A549 (cell line): ENCODE data around the gene TRERF1. TPM values are rescaled to one million over a fixed set of nuclear protein-coding genes. Genes with fewer than 3 reads are reported as not detected.

Experiments
- ATAC-seq, 2 experiments: fragments of 200-7000 bp in 1 of 2; fragments of >200 bp in 1 of 2; cut with Nextera tagmentation in 1 of 2; cut with Tn5 transposase in 1 of 2; 3 replicates each; pipeline versions ENCODE4 v1.8.0 to v1.9.1; 2018 to 2020; ENCODE audit warnings: mild to moderate bottlenecking in 1 of 2, moderate library complexity in 1 of 2
- CTCF ChIA-PET: fragments of 300-600 bp; sonication (Branson Sonifier 250); formaldehyde crosslinking; extraction: SDS; loops from one replicate; lab custom pipeline; 2021; ENCODE audit warnings: antibody characterized with exemption, inconsistent platforms; lab: Yijun Ruan, JAX
- POLR2A ChIA-PET: fragments of 350-600 bp; formaldehyde crosslinking; extraction: SDS; loops from one replicate; lab custom pipeline; 2021; ENCODE audit warnings: antibody characterized with exemption, inconsistent platforms; lab: Yijun Ruan, JAX
- DNase-seq, 2 experiments: peaks; one replicate each; pipeline versions ENCODE4 v3.0.0 to v3.0.0-alpha.2; 2011 to 2016; ENCODE audit warnings: low read depth in 1 of 2, low spot score in 1 of 2
- FAIRE-seq: peaks from 2 replicates; lab custom pipeline; 2011; peaks lifted over from hg19 to GRCh38; lab: Jason Lieb, UNC
- H3K27ac ChIP-seq, 2 experiments: fragments of >200 bp; sonication (Bioruptor Twin); formaldehyde crosslinking; 3 replicates each; pipeline ENCODE4 v1.5.1; 2016 to 2017
- H3K4me1 ChIP-seq: fragments of >200 bp; sonication (Bioruptor Twin); formaldehyde crosslinking; 3 replicates; pipeline ENCODE4 v1.6.1; 2016
- H3K4me2 ChIP-seq: fragments of >200 bp; sonication (Bioruptor Twin); formaldehyde crosslinking; 3 replicates; pipeline ENCODE4 v1.6.1; 2016
- H3K4me3 ChIP-seq: fragments of >200 bp; sonication (Bioruptor Twin); formaldehyde crosslinking; 3 replicates; pipeline ENCODE4 v1.5.1; 2016
- H3K9me3 ChIP-seq: fragments of >200 bp; sonication (Bioruptor Twin); formaldehyde crosslinking; 3 replicates; pipeline ENCODE4 v1.6.1; 2016
- ATOH8 ChIP-seq: fragments of 250-450 bp; sonication (Bioruptor Pico); IDR thresholded peaks from 2 replicates; pipeline ENCODE4 v1.5.0; 2020; ENCODE audit warnings: low read depth, mild to moderate bottlenecking, moderate library complexity
- CBX2 ChIP-seq: fragments of 200-600 bp; sonication (generic); IDR thresholded peaks from 2 replicates; pipeline ENCODE4 v1.6.1; 2016; ENCODE audit warnings: low read depth, mild to moderate bottlenecking, borderline replicate concordance
- CBX8 ChIP-seq: fragments of 200-600 bp; sonication (generic); IDR thresholded peaks from 2 replicates; pipeline ENCODE4 v1.6.1; 2016
- CEBPB ChIP-seq, 2 experiments: fragments of >200 bp in 1 of 2; sonication (Bioruptor Twin) in 1 of 2; formaldehyde crosslinking in 1 of 2; IDR thresholded peaks; 2 replicates each; pipeline ENCODE4 v1.6.1; 2012 to 2016
- CHD4 ChIP-seq: fragments of 200-600 bp; sonication (generic); IDR thresholded peaks from 2 replicates; pipeline ENCODE4 v1.6.1; 2016; ENCODE audit warnings: antibody characterized with exemption, mild to moderate bottlenecking, borderline replicate concordance
- E2F6 ChIP-seq: IDR thresholded peaks from 2 replicates; pipeline ENCODE4 v1.6.1; 2012; ENCODE audit warnings: low read depth, borderline replicate concordance
- FOSB ChIP-seq: fragments of 250-450 bp; sonication (Bioruptor Pico); IDR thresholded peaks from 2 replicates; pipeline ENCODE4 v1.5.0; 2020; ENCODE audit warnings: mild to moderate bottlenecking, moderate library complexity
- FOSL2 ChIP-seq, 2 experiments: fragments of 450-650 bp in 1 of 2; fragments of >200 bp in 1 of 2; sonication (Bioruptor Twin) in 1 of 2; formaldehyde crosslinking; IDR thresholded peaks; 2 replicates each; pipeline versions ENCODE4 v1.5.0 to v1.6.1; 2016 to 2020; ENCODE audit warnings: mild to moderate bottlenecking in 1 of 2, moderate library complexity in 1 of 2
- FOXS1 ChIP-seq: fragments of 250-450 bp; sonication (Bioruptor Pico); IDR thresholded peaks from 2 replicates; pipeline ENCODE4 v1.5.0; 2020; ENCODE audit warnings: mild to moderate bottlenecking, moderate library complexity
- HEYL ChIP-seq: fragments of 250-450 bp; sonication (Bioruptor Pico); IDR thresholded peaks from 2 replicates; pipeline ENCODE4 v1.8.0; 2021; ENCODE audit warnings: mild to moderate bottlenecking, moderate library complexity
- HOXB13 ChIP-seq: fragments of 250-450 bp; sonication (Bioruptor Pico); IDR thresholded peaks from 2 replicates; pipeline ENCODE4 v1.5.0; 2020; ENCODE audit warnings: low read depth, mild to moderate bottlenecking, moderate library complexity
- JUN ChIP-seq, 2 experiments: fragments of >200 bp; sonication (Bioruptor Twin); formaldehyde crosslinking; IDR thresholded peaks; 2 replicates in 1 of 2; 3 replicates in 1 of 2; pipeline ENCODE4 v1.6.1; 2016 to 2017
- JUNB ChIP-seq: fragments of >200 bp; sonication (Bioruptor Twin); formaldehyde crosslinking; IDR thresholded peaks from 2 replicates; pipeline ENCODE4 v1.6.1; 2016
- MAFK ChIP-seq: fragments of 450-650 bp; IDR thresholded peaks from 2 replicates; pipeline ENCODE4 v1.6.1; 2014; ENCODE audit not compliant: partially characterized antibody
- NFE2L2 ChIP-seq: fragments of 150-350 bp; conservative IDR thresholded peaks from 2 replicates; pipeline ENCODE4 v1.6.1; 2014; ENCODE audit warnings: low read length
- NPAS2 ChIP-seq: fragments of 250-450 bp; sonication (Bioruptor Pico); IDR thresholded peaks from 2 replicates; pipeline ENCODE4 v1.8.0; 2022; ENCODE audit warnings: mild to moderate bottlenecking, moderate library complexity, borderline replicate concordance
- RCOR1 ChIP-seq: fragments of 150-350 bp; IDR thresholded peaks from 2 replicates; pipeline ENCODE4 v1.6.1; 2014; ENCODE audit warnings: antibody characterized with exemption, low read length, low read depth
- REST ChIP-seq: fragments of 200-600 bp; sonication (generic); IDR thresholded peaks from 2 replicates; pipeline ENCODE4 v1.6.1; 2016; ENCODE audit warnings: antibody characterized with exemption, mild to moderate bottlenecking, moderate library complexity
- SREBF2 ChIP-seq: fragments of 450-650 bp; IDR thresholded peaks from 2 replicates; pipeline ENCODE4 v1.6.1; 2014; ENCODE audit warnings: mild to moderate bottlenecking, moderate library complexity
- ZC3H11A ChIP-seq: fragments of 450-650 bp; IDR thresholded peaks from 2 replicates; pipeline ENCODE4 v1.6.1; 2014; ENCODE audit warnings: antibody characterized with exemption, mild to moderate bottlenecking
- WGBS: methylation state at CpG from one replicate; pipeline ENCODE4 v1.1.6; 2017; ENCODE audit errors: missing lambda C conversion rate; 5-methylcytosine and 5-hydroxymethylcytosine counted together
- polyA plus RNA-seq, 4 experiments: library from polyadenylated mRNA; depleted of rRNA in 3 of 4; stranded (reverse); fragments of >200 nt; fragmentation: RNase III in 1 of 4; extraction: RNeasy Plus Mini Kit Qiagen cat#74134 plus additional on column Dnase treatment in 1 of 4; gene quantifications; 2 replicates in 3 of 4; 3 replicates in 1 of 4; pipeline ENCODE4 v1.2.3, GENCODE V29; 2011 to 2017
- TF ChIP-seq, protein P1 (sequence below): fragments of 150-350 bp; IDR thresholded peaks from 2 replicates; pipeline ENCODE4 v1.6.1; 2014; ENCODE audit warnings: low read depth, mild to moderate bottlenecking, low read length

The TRERF1 gene
- polyA plus RNA-seq, 2 of the 4 experiments (the other 2 are of a cell fraction): 2.4 to 3.5 TPM

DNA sequence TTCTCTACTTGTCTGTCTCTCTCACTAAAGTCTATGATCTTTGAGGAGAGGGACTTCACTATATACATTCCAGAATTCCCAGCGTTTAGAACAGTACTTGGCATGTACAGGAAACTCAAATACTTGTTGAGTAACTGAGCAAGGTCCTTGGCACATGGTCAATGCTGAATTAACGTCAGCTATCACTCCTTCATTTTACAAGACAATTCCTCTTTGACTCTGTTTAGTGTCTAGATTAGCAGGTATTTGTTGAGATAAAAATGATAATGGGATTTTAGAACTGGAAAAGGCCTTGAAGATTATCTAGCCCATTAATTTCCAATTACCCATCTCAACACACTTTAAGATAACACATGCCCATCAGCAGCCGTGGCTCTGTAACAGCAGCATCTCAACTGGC, 250.3 kb downstream of the TRERF1 start:
- POLR2A ChIA-PET: no interaction called here
- DNase-seq (no peak), ATAC-seq (no peak), FAIRE-seq (no peak)
- peak overlapping the region; percentile 74 to 86 for H3K27ac ChIP-seq
- 35% methylated on average over 3 of the region's 3 CpGs for WGBS
- H3K9me3 ChIP-seq: no peaks in the 10 kb centered on the region
- peak overlapping the region; percentile 55 for H3K4me2 ChIP-seq
- no peak overlapping the region for H3K4me3 ChIP-seq
- CTCF ChIA-PET: interaction anchor here (0.6 to 5.8 kb wide), 4 partner anchors 10 to 70 kb away, joined by 3 to 31 read pairs (median 4); no protein-coding TSS in a partner anchor
- peaks cover 87% of the 10 kb centered on the region for H3K4me1 ChIP-seq
- TF ChIP-seq MAFK (no peak), NPAS2 (CRISPR knock-in tag) (no peak), FOSB (no peak), NFE2L2 (no peak), HEYL (CRISPR knock-in tag) (no peak), FOXS1 (CRISPR knock-in tag) (no peak), CHD4 (no peak), JUN (IDR thresholded peaks at IDR 0.05) (no peak), E2F6 (no peak), SREBF2 (no peak), CBX2 (no peak), RCOR1 (no peak), FOSL2 (IDR thresholded peaks at IDR 0.05) (no peak), FOSL2 (CRISPR knock-in tag; IDR thresholded peaks at IDR 0.05) (no peak), ATOH8 (CRISPR knock-in tag) (no peak), REST (no peak), HOXB13 (CRISPR knock-in tag) (no peak), CEBPB (IDR thresholded peaks at IDR 0.05) (no peak), ZC3H11A (no peak)
- TF ChIP-seq, protein P1, sequence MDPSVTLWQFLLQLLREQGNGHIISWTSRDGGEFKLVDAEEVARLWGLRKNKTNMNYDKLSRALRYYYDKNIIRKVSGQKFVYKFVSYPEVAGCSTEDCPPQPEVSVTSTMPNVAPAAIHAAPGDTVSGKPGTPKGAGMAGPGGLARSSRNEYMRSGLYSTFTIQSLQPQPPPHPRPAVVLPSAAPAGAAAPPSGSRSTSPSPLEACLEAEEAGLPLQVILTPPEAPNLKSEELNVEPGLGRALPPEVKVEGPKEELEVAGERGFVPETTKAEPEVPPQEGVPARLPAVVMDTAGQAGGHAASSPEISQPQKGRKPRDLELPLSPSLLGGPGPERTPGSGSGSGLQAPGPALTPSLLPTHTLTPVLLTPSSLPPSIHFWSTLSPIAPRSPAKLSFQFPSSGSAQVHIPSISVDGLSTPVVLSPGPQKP: no peak

- no peaks in the 10 kb centered on the region for H3K9me3 ChIP-seq
- no peak for FAIRE-seq
- ATAC-seq: peak; percentile 20 to 66; a peak in 3 of 6 replicates
- TF ChIP-seq FOSL2 (IDR thresholded peaks at IDR 0.05) (no peak), FOSL2 (CRISPR knock-in tag; IDR thresholded peaks at IDR 0.05) (peak; percentile 56), CEBPB (IDR thresholded peaks at IDR 0.05) (no peak), JUN (IDR thresholded peaks at IDR 0.05) (0 out of 5 replicates have a peak, but pooled peaks of 1 of the 2 experiments have one; percentile 22), JUNB (peak; percentile 40), CBX8 (no peak), HEYL (CRISPR knock-in tag) (no peak)
- 9% methylated on average over 1 of the region's 1 CpG for WGBS
- H3K4me1 ChIP-seq: peaks cover 83% of the 10 kb centered on the region
- peak overlapping the region; percentile 55 for H3K4me2 ChIP-seq
- DNase-seq: peak in 1 of 2 experiments; percentile 66
- H3K4me3 ChIP-seq: no peak overlapping the region
- ChIA-PET CTCF (interaction anchor here (0.6 to 5.8 kb wide), 5 partner anchors 12 to 124 kb away, joined by 3 to 31 read pairs (median 4); no protein-coding TSS in a partner anchor), POLR2A (interaction anchor here (0.6 to 0.7 kb wide), 3 partner anchors 581 to 1863 kb away, joined by 3 to 4 read pairs (median 3); a partner anchor contains a TSS)
- peak overlapping the region; percentile 74 to 86 for H3K27ac ChIP-seq
Measured at GRCh38 chr6:42200035-42200434, 251.7 kb downstream of the TRERF1 start.
